SKM-1 (cell line): ENCODE measurements around the gene NKAIN2.
"Not testable (repeated sequence)": the region's sequence is repeated elsewhere in the genome, so short reads cannot be mapped to it uniquely, and the experiment has no call there.

Experiments used
- DNase-seq: peaks from one replicate; lab custom pipeline; 2025; ENCODE audit not compliant: unreplicated experiment; lab: John Stamatoyannopoulos, UW

The NKAIN2 gene

DNA sequence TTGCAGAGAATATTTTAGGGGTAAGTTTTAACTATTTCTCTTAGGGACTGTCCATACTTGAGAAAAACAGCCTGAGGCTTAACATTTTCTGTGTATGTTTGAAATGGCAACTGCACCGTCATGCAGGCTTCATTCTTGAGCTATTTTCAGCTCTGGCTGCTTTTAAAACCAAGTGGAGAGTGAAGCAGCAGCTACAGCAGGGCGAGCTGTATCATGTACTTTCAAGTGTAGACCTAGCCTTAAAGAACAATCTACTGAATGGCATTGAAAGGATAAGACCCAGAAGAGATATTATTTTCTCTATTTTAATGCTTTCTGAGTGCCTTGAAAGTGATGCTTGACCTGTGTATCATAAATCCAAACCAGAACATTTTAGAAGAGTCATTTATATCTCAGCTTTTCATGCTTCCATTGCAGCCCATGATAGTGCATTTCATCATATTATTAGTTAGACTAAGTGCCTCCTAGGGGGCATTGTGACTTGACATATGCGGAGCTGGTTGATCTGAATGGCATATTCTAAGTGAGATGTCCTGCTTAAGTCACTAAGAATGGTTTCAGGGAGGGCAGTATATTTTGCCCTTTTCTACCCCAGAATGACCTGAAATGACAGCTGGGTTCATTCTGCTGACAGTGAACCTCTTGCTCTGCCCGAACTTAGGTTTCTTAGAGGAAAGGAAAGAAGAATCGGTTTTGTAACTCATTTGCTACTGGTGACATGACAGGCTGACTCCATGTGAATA is 85.3 kb downstream of the NKAIN2 start:
- DNase-seq, result no peak

DNA sequence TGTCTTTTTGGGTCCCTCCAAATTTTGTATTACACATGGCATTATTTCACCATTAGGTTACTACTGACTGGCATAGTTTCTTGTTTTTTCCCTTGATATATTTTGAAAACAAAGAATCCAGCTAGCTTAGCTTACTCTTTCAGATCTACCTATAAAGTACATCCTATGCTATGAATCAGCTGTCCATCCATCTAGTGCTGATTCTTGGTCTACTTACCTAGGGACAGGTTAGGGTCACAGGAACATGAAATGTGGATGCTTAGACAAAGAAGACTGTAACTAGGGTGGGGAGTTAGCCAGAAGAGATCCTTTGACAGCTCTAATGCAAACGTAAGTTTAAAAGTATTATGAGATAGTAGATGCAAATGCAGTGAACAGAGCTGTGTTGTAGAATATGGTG is 91.7 kb downstream of the NKAIN2 start:
- DNase-seq, result no peak

DNA sequence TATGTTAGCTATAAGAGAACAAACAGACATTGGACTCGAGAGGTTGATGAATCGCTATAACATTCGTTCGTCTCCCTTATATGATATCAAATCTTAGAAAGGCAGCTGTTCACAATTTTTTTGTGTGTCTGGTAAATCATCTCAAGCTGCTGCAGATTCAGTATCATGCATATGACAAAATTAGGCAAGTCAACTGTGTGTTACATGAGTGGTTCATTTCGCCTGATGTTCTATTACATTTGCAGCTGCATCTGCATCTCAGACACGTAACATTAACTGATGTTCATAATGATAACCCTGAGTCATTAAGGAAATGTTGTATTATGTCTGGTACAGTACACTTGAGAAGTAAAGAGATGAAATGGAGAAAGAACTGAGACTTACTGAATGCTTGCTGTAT is 92.1 kb downstream of the NKAIN2 start:
- DNase-seq, result no peak

DNA sequence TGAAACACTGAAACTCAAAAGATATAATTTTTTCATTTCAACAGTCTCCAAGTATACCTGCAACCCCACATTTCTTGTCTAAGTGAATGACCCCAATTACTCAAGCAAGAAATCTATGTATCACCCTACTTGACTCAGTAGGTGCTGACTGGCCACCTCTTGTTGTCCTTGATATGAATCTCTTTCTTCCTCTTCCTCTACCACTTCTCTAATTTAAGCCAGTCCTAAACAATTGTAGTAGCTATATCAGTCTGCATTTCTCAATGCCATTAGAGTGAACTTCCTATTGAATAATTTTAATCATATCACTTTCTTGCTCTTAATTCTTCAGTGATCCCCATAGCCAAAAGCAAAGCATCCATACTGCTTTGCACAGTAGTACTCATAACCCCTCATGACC is 93.2 kb downstream of the NKAIN2 start:
- no peak for DNase-seq

DNA sequence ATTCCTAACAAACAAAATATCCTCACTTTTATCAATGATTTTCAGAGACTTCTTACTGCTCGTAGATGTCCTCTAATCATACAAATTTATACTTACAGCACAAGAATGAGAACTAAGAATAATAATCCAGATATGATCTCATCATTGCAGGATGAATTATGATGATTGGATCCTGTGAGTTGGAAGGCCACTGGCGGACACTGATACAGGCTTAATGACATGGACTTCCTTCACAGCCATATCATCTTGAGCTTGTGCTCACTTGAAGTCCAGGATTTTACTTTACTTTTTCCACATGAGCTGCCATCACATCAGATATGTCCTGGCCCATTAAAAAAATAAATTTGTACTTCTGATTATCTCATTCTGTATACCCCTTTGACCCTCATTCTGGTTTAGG is 94.3 kb downstream of the NKAIN2 start:
- no peak for DNase-seq

DNA sequence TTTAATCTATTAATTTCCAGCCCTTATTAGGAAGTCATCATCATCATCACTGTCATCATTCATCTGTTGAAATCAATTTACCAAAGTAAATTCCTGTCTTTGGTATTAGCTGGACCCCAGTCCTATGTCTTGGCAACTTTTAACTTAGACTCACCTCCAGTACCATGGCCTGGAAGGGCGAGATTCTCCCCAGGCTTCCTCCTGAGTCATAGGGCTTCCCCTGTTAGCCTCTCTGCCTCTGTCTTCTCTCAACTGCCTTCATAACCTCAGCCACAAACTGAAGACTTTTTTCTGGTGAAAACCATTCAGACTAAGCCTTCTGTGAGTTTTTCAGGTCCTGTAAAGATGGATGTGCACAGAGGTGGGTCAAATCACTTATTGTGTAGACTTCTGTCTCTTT is 95.0 kb downstream of the NKAIN2 start:
- no peak for DNase-seq

DNA sequence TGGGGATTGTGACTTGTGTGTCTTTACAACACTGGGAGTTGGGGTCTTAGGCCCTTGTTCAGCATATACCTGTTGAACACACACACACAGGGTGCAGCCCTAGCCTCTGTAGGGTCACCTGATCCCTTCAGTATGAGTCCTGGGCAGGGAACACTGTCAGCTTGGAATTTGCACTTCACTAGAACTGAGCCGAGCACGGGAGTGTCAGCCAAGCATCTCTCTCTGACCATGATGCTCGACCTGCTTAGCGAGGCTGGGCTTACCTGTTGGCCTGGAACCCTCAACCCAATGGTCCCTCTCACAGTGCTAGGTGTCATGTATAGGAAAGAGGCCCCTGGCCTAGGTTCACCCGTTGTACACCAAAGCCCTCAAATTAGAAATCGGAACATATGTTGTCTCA is 96.1 kb downstream of the NKAIN2 start:
- no peak for DNase-seq

DNA sequence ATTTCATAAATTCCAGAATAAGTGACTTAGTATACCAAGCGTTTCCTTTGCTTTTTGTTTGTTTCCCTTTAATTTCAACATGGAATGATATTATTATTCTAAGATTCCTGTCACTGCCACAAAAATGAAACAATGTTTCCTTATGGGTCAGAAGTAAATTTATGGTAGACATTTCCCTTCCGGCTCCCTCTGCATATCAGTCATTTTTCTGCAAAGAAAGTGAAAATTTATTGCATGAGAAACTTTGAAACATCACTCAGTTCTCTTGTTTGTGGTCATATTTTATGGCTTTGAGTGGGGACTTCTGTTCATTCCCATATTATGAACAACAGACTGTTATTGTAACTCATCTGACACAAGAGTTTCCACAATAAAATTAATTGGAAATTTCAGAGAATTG is 97.8 kb downstream of the NKAIN2 start:
- no peak for DNase-seq

DNA sequence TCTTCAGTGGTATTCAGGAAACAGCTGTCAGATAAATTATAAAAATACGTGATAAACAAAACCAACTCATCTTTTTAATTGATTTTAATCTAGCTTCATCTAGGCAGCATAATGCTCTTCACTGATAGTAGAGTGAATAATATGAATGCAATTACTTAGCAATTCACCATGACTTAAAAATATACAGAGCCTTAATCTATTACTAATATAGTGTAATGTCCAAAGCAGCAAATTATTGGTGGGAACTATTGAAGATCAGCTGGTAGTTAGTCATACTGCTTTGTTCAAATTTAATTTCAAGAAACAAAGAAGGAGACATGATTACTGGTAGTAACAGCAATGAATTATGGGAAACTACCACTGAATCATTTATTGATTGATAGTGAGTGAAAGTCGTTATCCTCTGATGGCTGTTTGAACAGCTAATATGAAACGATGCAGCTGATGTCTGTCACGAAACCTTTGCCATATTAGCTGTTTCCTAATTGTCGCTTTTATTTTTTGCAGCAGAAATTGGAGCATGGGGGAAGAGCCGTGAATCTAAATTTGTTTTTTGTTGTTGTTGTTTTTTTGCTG is 99.2 kb downstream of the NKAIN2 start:
- DNase-seq, result no peak

DNA sequence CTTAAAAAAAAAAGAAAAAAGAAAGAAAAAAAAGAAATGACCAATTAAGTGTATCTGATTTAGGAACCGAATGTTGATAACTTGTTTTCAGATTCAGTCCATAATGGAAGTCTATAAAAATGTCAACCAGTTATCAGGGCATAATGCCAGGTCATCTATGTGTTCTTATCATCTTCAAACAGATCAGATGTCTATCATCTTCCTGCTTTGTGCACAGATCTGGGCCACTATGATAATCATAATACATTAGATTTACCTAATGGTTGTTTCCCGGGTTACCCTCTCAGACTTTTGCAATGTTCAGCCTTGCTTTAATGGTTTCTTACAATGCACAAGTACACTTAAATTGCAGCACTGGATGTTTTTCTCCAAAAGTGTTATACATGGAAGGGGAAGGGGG is 100.6 kb downstream of the NKAIN2 start:
- no peak for DNase-seq

DNA sequence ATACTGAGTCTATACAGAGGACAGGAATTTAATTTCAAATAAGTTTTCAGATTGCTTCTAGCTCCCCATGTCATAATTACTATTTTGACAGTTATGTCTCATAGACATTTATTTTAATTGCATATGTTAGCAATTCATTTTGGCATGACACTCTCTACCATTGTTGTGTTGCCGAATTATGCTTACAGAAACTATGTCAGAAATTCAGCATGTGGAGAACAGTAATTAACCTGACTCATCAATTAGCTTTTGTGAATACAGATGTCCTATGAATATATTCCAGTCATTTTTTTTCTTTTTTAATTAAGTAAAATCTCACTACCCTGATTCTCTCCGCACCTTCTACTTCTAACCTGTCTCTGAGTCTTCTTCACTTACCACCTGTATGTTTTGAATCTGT is 105.1 kb downstream of the NKAIN2 start:
- DNase-seq, result no peak

DNA sequence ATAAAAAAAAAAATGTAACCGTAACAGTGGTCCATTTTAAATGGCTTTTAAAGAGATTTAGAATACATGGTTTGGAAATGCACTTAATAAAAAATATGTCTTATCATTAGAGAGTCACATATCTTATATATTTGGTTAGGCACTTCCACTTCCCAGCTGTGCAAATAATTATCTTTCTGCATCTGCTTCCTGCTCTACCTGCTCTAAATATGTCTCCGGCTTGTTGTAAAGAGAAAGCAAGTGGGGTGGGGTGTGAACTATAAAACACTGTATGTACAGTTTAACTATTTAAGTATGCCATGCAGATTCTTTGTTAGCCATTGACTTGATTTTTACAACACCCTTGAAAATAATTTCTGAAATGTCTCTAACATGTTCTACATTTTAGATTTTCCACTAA is 106.3 kb downstream of the NKAIN2 start:
- no peak for DNase-seq

DNA sequence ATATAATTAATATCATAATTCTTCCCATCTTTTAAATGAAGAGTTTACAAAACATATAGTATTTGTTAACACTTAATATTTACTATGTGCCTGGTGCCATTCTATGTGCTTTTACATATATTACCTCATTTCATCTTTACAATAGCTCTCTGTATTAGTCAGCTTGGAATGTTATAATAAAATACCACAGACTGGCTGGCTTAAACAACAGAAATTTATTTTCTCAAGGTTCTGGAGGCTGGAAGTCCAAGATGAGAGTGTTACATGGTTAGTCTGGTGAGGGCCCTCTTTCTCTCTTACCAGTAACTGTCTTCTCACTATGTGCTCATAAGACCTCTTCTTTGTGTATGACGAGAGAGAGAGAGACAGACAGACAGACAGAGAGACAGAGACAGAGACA is 110.2 kb downstream of the NKAIN2 start:
- no peak for DNase-seq

DNA sequence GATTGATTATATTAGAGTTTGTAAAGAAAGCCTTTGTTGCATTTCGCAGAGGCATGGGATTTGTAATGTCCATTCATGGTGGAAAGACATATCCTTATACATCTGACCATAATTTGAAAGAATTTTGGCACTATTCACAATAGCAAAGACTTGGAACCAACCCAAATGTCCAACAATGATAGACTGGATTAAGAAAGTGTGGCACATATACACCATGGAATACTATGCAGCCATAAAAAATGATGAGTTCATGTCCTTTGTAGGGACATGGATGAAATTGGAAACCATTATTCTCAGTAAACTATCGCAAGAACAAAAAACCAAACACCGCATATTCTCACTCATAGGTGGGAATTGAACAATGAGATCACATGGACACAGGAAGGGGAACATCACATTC is 119.7 kb downstream of the NKAIN2 start:
- DNase-seq, result not testable (repeated sequence)

DNA sequence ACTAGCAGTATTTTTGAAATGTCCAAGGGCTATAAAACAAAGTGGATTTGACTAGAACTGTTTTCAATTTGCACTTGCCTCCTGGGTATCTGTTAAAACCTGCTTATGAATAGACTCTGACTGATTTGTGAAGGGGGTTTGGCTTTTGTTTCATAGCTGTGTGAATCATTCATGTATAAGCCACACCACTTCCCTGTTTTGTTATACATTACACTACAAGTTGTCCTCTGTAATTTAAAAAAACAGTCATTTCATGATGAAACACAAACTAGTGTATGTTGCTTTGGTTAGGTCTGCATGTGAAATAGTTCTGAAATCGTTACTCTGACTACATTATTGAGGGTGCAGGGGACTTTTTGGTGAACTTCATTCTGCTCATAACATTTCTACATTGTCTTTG is 121.7 kb downstream of the NKAIN2 start:
- no peak for DNase-seq

DNA sequence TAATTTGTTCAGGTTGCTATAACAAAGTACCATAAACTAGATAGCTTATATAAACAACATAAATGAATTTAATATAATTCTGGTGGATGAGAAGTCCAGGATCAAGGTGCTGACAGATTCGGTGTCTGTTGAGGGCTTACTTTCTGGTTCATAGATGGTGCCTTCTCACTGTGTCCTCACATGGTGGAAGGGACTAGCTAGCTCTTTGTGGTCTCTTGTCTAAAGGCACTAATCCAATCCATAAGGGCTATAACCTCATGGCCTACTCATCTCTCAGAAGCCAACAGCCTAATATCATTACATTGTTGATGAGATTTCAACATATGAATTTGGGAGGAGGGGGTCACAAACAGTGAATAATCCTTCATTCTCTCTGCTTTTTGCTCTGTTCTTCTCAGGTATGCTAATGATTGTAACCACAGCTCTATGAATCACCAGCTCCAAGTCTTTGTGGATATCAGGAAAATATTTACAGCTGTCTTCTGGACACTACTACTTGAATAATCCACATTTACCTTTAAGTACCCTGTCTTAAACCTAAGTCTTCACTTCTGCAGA is 122.3 kb downstream of the NKAIN2 start:
- DNase-seq, result no peak

DNA sequence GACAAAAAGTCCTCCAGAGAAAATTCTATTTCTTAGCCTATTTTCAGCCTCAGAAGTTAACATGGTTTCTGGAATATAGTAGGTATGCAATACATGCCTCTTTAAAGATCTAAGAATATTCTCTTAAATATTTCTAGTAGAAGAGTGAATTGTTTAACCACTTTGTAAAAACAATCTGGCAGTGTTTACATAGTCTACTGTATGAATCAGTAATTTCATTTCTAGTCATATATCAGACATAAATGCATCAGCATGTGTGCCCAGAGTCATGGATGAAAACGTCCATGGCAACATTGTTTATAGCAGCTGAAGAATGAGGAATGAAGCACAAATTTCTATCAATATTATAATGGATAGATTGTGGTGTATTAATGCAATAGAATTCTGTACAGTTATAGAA is 124.9 kb downstream of the NKAIN2 start:
- DNase-seq, result no peak

DNA sequence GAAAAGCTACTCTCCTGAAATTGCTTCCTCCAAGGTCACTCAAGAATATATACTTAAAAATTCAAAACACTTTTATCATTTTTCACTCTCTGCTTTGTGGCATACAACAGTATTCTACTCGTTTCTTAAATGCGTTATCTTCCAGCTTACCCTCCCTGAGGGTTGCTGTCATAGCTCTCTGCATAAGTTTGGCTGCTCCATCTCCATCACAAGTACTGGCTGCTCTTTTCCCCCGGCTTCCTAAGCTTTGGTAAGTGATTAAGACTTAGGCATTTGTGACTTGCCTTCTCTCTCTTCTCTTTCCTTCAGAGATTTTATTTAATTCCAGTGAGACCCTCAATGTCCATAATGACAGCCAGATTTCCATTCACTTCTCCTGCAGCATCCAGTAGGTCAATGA is 128.3 kb downstream of the NKAIN2 start:
- no peak for DNase-seq

DNA sequence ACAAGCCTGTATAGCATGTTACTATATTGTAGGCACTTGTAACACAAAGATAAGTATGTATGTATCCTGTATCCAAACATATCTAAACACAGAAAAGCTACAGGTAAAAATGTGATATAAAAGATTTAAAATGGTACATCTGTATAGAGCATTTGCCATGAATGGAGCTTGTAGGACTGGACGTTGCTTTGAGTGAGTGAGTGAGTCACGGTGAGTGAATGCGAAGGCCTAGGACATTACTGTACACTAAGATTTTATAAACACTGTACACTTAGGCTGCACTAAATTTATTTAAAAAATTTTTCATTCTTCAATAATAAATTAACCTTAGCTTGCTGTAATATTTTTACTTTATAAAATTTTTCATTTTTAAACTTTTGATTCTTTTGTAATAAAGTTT is 136.9 kb downstream of the NKAIN2 start:
- no peak for DNase-seq

DNA sequence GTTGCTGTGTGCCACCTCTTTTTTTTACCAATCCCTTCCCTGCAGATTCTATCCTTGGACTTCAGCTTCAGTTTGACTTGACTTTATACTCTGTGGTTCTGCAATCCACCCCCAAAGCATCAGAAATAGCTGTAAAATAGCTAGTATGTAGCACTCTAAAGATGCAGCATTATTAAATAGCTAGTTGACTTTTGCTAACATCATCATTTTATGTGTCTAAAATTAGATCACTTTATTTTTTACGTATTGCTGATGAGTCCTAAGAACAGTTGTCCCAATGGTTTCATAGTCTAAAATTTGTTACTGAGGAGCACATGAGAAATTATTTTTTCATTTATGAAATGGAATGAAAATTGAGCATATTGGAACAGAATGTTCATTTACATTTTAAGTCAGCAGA is 138.2 kb downstream of the NKAIN2 start:
- no peak for DNase-seq

DNA sequence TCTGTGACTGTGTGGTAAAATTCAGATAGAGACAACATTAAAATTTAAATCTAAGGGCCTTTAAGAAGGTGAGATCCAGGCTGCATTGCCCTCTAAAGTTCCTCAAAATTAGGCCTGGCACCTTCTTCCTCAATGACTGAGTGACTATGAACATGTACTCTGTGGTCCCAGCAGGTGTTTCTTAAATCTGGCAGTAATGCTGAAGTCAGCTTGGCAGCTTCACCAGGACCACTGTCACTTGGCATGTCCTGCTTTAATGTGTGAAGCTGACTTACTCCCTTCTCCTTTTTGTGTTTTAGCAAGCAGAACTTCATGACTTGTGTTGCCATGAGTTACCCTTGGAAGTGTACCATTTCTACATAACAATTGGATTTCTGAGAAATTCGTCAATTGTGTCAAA is 141.7 kb downstream of the NKAIN2 start:
- no peak for DNase-seq

DNA sequence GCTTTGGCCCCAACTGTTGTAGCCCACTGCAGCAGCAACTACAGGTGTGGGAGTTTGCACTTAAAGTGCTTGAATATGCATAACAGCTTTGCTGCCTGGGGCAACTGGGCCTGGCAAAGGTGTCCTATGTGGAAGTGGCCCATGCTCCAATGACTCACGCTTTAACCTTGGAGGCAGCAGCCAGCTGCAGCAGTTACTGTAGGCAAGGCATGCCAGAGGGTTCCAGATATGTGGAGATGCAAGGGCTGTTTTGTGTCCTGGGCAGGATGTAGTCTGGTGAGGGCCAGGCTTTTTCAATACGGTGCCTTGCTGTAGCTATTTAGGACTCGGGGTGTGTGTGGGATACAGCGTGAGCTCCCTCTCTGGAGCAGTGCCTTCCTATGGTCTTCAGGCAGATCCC is 150.3 kb downstream of the NKAIN2 start:
- DNase-seq, result no peak
